Activated B cell treated with CpG ODN at 0.5 μM for 24 hours (primary cell): ENCODE measurements around the gene AGFG2. TPM values are rescaled to one million over a fixed set of nuclear protein-coding genes. Genes with fewer than 3 reads are reported as not detected.
A peak's percentile ranks its signal among the peaks of the same experiment; 100 is the strongest.

Source experiments
- ATAC-seq: fragments of 200-7000 bp; cut with Tn5 transposase; one replicate; pipeline ENCODE4 v1.10.0; 2021; ENCODE audit warnings: low read depth, mild to moderate bottlenecking, moderate library complexity
- CTCF ChIA-PET: fragments of 350-600 bp; sonication (Branson Sonifier 250); formaldehyde crosslinking; loops from one replicate; lab custom pipeline; 2021; ENCODE audit warnings: antibody characterized with exemption; lab: Charles Lee
- POLR2A ChIA-PET: fragments of 350-600 bp; sonication (Branson Sonifier 250); formaldehyde crosslinking; loops from one replicate; lab custom pipeline; 2021; ENCODE audit warnings: antibody characterized with exemption; lab: Charles Lee
- DNase-seq: peaks from one replicate; pipeline ENCODE4 v3.0.0; 2022
- H3K27ac Mint-ChIP-seq: one replicate; pipeline ENCODE4 v1.8.0; 2020; ENCODE audit warnings: mixed read lengths
- H3K27me3 Mint-ChIP-seq: one replicate; pipeline ENCODE4 v1.8.0; 2021; ENCODE audit warnings: mixed read lengths
- H3K36me3 Mint-ChIP-seq: one replicate; pipeline ENCODE4 v1.8.0; 2021; ENCODE audit warnings: low read depth, mixed read lengths
- H3K4me1 Mint-ChIP-seq: one replicate; pipeline ENCODE4 v1.8.0; 2021; ENCODE audit warnings: mixed read lengths
- H3K4me3 Mint-ChIP-seq: one replicate; pipeline ENCODE4 v1.8.0; 2020; ENCODE audit warnings: mild to moderate bottlenecking, mixed read lengths
- H3K9me3 Mint-ChIP-seq: one replicate; pipeline ENCODE4 v1.8.0; 2020; ENCODE audit warnings: mixed read lengths
- intact Hi-C: fragments of 100-400 bp; cut with micrococcal nuclease; formaldehyde crosslinking; loops from one replicate; pipeline ENCODE4 v1.15.1; 2024
- total RNA-seq: library from RNA; stranded (reverse); gene quantifications from 2 replicates; pipeline ENCODE4 v1.2.3, GENCODE V29; 2022
- TF ChIP-seq, protein P1 (sequence below): fragments of 200-600 bp; IDR thresholded peaks from one replicate; pipeline ENCODE4 v1.8.0; 2022; ENCODE audit warnings: antibody characterized with exemption, mild to moderate bottlenecking

Gene AGFG2
- 9.5 and 10.8 TPM in 2 replicates for total RNA-seq

GRCh38 chr7:100538654-100539435 is at the start of gene AGFG2:
TSS of gene AGFG2 (plus strand) at chr7:100539203. CDS start at chr7:100539347, 144 bp downstream.
- TF ChIP-seq, protein P1, sequence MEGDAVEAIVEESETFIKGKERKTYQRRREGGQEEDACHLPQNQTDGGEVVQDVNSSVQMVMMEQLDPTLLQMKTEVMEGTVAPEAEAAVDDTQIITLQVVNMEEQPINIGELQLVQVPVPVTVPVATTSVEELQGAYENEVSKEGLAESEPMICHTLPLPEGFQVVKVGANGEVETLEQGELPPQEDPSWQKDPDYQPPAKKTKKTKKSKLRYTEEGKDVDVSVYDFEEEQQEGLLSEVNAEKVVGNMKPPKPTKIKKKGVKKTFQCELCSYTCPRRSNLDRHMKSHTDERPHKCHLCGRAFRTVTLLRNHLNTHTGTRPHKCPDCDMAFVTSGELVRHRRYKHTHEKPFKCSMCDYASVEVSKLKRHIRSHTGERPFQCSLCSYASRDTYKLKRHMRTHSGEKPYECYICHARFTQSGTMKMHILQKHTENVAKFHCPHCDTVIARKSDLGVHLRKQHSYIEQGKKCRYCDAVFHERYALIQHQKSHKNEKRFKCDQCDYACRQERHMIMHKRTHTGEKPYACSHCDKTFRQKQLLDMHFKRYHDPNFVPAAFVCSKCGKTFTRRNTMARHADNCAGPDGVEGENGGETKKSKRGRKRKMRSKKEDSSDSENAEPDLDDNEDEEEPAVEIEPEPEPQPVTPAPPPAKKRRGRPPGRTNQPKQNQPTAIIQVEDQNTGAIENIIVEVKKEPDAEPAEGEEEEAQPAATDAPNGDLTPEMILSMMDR, result no peak
- POLR2A ChIA-PET, result interaction anchor here (0.6 to 1.8 kb wide), 10 partner anchors 11 to 110 kb away, joined by 3 to 14 read pairs (median 4); partner anchors contain the start of genes FBXO24, LRCH4, MOSPD3 and PPP1R35
- peak within 1 kb of the TSS; percentile 87 for H3K27ac Mint-ChIP-seq
- CTCF ChIA-PET, result no interaction called here
- peak; percentile 97 for DNase-seq
- ATAC-seq, result peak; percentile 98
- intact Hi-C loops, result loop anchor here (1.0 to 2.0 kb wide), 7 partner anchors 11 to 134 kb away; partner anchors contain the start of genes FBXO24, GNB2, LRCH4 and MEPCE
- no peaks in the 10 kb centered on the region for H3K27me3 Mint-ChIP-seq
- peak within 1 kb of the TSS; percentile 100 for H3K4me3 Mint-ChIP-seq
- H3K9me3 Mint-ChIP-seq, result no peaks in the 10 kb centered on the region
- peaks cover 32% of the 10 kb centered on the region for H3K4me1 Mint-ChIP-seq
- H3K36me3 Mint-ChIP-seq, result peaks cover 3% of the 10 kb centered on the region

- H3K36me3 Mint-ChIP-seq, result no peaks in the 10 kb centered on the region
- DNase-seq (no peak), ATAC-seq (peak; percentile 35)
- ChIA-PET POLR2A (interaction anchor here (0.6 kb wide), 1 partner anchor 47 kb away, joined by 11 read pairs; no protein-coding TSS in a partner anchor), CTCF (no interaction called here)
- intact Hi-C loops, result no loop called here
- peaks cover 26% of the 10 kb centered on the region for H3K27me3 Mint-ChIP-seq
- no peak overlapping the region for H3K4me3 Mint-ChIP-seq
- TF ChIP-seq, protein P1, result no peak
- H3K27ac Mint-ChIP-seq, result no peak overlapping the region
- H3K9me3 Mint-ChIP-seq, result no peaks in the 10 kb centered on the region
- H3K4me1 Mint-ChIP-seq, result peaks cover 6% of the 10 kb centered on the region
Measured at GRCh38 chr7:100489824-100490223, 49.2 kb upstream of the AGFG2 start.

DNA sequence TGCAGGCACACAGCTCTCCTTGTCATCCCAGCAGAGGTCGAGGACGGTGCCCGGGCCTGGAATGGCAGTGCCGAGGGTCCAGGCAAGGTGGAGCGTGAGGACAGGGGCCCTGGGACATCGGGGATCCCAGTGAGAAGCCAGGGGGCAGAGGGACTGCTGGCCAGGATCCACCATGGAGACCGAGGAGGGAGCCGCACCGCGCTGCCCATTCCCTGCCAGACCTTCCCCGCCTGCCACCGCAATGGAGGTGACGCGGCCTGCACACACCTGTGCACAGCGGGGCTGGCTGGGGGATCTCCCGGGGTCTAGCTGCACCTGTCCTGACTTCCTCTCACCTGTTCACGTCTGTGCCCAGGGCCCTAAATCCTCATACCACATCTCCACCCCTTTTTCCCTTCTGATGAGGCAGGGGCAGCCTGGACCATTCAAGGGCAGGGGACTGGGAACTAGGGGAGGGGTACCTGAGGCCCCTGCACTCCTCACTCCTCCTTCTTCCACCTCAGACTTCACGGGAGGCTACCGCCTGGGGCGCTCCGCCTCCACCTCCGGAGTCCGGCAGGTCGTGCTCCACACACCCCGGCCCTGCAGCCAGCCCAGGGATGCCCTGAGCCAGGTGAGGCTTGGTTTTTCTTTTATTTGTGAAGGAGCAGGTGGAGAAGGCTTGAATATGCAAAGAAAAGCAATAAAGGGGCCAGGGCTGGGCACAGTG is 48.4 kb upstream of the AGFG2 start:
- no peaks in the 10 kb centered on the region for H3K36me3 Mint-ChIP-seq
- intact Hi-C loops, result no loop called here
- CTCF ChIA-PET, result no interaction called here
- H3K27me3 Mint-ChIP-seq, result peaks cover 26% of the 10 kb centered on the region
- peaks cover 6% of the 10 kb centered on the region for H3K4me1 Mint-ChIP-seq
- ATAC-seq, result no peak
- TF ChIP-seq, protein P1, result no peak
- POLR2A ChIA-PET, result interaction anchor here (0.6 kb wide), 1 partner anchor 46 kb away, joined by 11 read pairs; no protein-coding TSS in a partner anchor
- no peak overlapping the region for H3K4me3 Mint-ChIP-seq
- no peaks in the 10 kb centered on the region for H3K9me3 Mint-ChIP-seq
- H3K27ac Mint-ChIP-seq, result no peak overlapping the region
- DNase-seq, result no peak

DNA sequence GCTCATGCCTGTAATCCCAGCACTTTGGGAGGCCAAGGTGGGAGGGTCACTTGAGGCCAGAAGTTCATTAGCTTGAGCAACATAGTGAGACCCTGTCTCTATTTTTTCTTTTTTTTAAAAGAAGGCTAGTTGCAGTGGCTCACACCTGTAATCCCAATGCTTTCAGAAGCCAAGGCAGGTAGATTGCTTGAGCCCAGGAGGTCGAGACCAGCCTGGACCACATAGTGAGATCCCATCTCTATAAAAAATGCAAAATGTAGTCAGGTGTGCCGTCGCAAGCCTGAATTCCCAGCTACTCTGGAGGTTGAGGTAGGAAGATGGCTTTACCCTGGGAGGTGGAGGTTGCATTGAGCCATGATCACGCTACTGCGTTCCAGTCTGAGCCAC is 47.8 kb upstream of the AGFG2 start:
- no peak for DNase-seq
- ChIA-PET POLR2A (no interaction called here), CTCF (no interaction called here)
- ATAC-seq, result no peak
- TF ChIP-seq, protein P1, result no peak
- Mint-ChIP-seq H3K27ac (no peak overlapping the region), H3K9me3 (no peaks in the 10 kb centered on the region), H3K27me3 (peaks cover 25% of the 10 kb centered on the region), H3K36me3 (no peaks in the 10 kb centered on the region), H3K4me3 (no peak overlapping the region), H3K4me1 (peaks cover 6% of the 10 kb centered on the region)
- intact Hi-C loops, result no loop called here
